Measurements from ENCODE around the gene TMEM61.
A peak's percentile ranks its signal among the peaks of the same experiment; 100 is the strongest.
"Not testable (repeated sequence)": the region's sequence is repeated elsewhere in the genome, so short reads cannot be mapped to it uniquely, and the experiment has no call there.

The TMEM61 gene

DNA sequence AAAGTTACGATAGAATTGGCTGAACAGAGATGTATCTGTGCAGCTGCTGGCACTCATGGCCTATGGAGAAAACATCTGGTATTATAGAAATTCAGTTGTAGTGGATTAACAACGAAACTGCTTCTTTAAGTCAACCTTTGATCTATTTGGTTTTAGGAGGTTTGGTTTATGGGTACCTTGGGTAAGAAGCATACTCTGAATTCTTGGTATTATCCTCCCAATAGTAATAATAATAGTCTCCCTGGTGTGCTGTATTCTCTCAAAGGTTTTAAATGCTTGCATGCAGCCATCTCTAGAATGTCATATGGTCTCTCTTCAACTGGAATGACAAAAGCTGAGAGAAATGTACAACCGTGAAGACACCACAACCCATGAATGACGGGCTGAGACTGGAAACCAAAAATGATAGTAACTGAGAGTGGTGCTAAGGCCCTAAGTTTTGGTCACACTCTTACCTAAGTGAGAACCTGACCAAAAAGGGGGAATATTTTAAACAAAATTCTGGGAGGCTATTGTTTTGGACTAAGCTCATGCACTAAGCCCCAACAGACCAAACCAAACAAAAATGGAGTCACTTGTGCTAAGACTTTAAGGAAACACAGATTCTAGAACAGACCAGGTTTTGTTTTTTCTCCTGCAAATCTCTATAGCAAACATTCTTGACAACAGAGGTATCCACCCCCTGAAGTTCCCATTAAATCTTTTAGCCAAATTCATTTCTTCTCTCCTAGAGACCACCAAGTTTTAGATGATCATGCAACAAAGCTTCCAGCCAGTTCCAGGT is 17.6 kb upstream of the TMEM61 start:
- DNase-seq = no peak

DNA sequence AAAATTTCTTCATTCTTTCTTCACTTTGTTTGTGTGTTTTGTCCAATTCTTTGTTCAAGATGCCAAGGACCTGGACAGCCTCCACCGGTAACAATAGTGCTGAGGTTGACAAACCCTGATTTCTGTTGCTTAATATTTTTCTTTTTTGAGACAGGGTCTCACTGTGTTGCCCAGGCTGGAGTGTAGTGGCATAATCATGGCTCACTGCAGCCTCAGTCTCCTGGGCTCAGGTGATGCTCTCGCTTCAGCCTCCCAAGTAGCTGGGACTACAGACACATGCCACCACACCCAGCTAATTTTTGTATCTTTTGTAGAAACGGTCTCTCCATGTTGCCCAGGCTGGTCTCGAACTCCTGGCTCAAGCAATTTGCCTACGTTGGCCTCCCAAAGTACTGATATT is 16.6 kb upstream of the TMEM61 start:
- not testable (repeated sequence) for DNase-seq

DNA sequence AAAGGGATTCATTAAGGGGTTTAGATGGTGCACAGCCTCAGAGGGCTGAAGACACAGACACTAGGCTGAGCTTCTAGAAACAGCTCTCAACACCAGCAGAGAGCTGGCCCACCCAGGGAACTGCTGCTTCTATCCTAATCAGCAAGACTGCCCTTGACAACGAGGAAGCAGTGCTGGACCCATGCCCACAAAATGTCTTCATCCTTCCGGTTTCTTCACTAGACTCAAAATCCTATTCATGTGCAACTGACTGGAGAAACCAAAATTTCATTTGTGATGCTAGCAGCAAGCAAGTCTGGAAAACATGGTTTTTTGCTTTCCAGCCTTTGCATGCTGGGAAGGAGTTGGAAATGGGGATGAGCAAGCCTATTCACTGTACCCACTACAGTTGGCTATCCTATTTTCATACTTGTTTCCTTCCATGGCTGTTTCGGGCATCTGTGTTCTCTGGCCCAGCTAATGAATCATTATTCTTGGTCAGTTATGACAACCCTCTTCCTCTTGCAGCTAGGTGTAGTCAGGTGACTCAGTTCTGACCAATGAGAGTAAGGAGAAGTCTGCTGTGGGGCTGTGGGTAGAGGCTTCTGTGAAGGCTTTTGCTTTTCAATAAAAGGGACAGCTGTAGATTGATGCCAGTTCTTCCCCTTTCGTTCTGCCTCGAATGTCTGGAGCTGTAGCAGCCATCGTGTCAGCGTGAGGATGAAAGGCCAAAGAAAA is 14.6 kb upstream of the TMEM61 start:
- peak; percentile 82 to 92 (median 89) for DNase-seq

DNA sequence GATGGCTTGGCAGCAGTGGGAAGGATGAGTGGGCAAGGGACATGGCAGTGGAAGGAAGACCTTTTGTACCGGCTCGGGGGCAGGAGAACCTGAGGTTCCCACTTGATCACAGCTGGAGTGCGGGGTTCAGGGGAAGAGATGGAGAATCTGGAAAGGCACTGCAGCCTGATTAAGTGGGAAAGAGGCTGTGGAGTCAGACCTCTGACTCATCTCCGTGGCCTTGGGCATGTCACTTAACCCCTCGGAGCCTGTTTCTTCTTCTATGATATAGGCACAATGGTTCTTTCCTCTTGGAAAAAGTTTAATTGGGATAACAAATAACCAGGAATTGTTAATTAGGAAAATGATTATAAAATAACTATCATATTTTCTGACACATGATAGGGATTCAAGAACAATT is 13.1 kb upstream of the TMEM61 start:
- DNase-seq = peak; percentile 51 to 67 (median 51)

DNA sequence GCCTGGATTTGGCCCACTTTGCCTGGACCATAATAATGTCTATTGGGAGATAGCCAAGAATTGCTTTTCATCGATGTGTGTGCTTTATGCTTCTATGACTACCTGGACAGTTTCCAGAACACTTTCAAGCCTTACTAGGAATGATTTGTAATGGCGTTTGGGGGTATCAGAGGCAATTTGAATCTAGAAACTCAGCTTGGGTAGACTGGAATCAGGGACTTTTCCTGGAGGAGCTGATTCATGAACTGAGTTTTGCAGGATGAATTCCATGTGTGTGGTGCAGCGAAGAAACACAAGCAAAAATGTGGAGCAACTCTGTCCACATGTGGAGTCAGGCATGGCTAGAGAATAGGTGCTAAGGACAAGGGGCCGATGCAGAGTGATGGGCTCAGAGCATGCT is 11.9 kb upstream of the TMEM61 start:
- no peak for DNase-seq

DNA sequence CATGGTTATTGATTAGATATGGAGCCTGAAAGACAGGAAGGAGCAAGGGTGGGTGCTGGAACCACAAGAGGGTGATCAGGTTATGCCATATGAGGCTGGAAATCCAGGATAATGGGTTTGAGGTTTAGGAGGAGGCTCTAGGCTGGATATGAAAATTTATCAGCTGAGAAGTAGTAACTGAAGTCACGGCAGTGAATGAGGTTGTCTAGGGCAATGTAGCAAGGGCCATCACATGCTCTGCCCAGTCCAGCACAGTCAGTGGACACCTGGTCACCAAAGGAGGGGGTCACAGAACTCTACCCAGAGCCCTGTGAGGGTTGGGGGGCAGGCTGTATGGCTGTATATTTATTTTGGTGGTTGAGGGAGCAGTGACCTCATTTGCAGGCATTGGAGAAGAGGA is 10.5 kb upstream of the TMEM61 start:
- no peak for DNase-seq

DNA sequence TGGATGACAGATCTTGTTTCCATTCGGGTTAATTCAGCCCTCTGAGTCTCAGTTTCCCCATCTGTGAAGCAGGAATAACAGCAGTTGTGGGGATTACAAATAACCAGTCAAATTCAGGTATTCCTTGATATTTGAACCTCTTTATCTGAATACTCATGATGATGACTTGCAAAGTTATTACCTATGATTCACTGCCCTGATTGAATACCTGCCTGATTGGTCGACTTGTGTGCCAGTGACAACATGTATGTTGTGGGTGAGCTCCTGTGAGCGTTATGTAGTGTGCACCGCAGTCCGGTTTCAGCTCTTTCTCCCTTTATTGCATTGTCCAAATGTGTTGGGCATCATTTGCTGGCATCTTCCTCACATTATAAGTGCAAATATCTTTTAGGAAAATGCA is 9.5 kb upstream of the TMEM61 start:
- DNase-seq = no peak

DNA sequence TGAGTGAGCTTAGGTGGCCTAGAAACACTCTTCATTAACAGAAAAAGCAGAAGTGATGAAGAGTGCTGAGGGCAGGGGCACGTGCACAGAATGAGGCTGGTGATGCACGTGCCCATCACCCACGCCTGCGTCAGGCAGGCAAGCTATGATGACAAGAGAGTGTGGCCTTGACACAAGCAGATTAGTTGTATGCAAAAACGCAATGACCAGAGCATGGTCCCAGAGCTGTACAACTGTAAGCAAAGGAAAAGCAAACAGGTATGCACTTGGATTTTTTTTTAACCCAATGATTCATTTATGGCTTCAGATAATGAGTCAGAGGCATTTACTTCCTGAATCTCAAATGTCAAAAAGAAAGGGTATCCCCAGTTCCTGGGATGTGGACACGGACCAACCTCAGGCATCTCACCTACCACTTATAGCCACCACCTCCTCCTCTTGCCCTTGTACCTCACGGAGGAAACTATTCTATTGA is 9.1 kb upstream of the TMEM61 start:
- DNase-seq = peak; percentile 49 to 76 (median 69)

DNA sequence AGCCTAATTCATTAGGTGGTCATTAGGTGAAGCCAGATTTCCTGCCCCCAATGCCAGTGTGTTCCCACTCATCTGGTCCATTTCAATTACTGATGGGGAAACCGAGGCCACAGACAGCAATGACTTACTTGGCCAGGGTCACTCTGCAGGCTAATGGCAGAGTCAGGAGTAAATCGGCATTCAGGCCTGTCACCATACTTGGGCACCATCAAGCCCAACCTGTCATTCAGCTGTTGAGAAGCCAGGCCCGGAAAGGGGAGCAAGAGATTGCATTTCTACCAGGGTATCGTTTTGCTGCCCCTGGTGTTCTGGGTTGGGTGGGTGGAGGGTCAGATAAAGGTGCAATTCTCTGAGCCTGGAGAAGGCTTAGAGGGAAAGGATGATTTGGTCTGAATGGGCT is 8.0 kb upstream of the TMEM61 start:
- DNase-seq = no peak

DNA sequence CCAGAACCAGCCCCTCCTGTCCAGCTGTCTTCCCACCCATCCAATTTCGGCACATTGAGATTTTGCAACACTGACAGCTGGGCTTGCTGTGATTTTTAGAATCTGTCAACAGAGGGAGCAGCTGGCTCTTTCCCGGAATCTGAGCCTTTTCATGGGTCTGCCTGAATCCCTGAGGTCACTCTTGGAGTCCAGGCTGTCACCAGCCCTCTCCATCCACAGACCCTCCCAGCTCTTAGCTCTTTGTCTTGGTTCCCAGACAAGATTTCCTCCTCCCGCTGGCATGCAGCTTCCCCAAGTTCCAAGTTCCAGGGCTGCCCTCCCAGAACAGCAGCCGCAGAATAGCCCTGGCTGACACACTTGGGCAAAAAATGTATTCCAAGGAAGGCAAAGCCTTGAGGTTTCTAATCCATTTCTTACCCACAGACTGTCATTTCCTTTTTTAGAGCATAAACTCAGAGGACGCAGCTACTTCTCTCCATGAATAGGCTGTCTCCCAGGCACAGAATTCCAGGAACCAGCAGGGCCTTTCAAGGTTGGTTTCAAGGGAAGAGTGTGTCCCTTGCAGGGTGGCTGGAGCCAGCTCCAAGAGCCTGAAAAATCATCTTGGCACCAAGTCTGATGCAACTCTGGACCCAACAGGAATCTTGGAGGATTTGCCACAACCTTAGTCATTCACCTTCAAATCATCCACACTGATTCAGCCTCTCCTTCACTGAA is 7.1 kb upstream of the TMEM61 start:
- peak; percentile 34 to 54 (median 48) for DNase-seq

DNA sequence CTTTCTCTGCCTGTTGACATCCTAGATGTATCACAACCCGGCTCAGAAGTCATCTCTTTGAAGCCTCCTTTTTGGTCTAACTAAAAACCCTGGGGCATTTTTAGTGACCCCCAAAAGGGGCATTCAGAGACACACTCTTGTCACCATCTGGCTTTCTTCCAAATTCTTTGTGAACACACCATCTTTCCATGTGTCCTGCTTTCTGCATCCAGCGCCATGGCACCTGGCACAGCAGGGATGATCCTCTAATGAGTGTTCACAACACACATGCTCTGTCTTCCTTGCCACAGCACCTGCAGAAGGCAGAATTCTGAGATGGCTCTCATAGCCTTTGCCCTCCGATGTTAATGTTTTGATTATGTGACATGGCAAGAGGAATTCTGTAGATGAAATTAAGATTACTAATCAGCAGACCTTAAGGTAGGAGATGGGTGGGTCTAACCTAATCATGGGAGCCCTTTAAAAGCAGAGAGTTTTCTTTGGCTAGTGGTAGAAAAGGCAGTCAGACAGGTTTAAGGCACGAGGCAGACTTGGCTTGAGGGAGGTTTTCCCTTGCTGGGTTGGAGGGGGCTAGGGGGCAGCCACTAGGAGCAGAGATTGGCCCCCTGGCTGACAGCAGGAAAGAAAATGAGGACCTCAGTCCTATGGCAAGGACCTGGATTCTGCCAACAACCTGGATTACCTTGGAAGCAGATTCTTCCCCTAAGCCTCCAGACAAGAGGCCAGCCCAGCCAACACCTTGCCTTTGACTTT is 4.9 kb upstream of the TMEM61 start:
- DNase-seq = no peak

DNA sequence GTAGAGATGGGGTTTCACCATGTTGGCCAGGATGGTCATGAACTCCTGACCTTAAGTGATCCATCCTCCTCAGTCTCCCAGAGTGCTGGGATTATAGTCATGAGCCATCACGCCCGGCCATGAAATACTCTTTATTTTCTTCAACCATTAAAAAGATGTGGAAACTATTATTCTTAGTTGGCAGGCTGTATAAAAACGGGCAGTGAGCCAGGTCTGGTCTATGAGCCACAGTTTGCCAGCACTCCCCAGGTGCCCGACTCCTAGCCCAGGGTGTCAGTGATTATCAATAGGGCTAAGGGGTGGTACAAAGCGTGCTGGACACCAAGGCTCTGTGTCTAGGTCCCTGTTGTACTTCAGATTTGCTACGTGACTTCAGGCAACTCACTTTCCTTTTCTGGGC is 3.7 kb upstream of the TMEM61 start:
- no peak for DNase-seq

DNA sequence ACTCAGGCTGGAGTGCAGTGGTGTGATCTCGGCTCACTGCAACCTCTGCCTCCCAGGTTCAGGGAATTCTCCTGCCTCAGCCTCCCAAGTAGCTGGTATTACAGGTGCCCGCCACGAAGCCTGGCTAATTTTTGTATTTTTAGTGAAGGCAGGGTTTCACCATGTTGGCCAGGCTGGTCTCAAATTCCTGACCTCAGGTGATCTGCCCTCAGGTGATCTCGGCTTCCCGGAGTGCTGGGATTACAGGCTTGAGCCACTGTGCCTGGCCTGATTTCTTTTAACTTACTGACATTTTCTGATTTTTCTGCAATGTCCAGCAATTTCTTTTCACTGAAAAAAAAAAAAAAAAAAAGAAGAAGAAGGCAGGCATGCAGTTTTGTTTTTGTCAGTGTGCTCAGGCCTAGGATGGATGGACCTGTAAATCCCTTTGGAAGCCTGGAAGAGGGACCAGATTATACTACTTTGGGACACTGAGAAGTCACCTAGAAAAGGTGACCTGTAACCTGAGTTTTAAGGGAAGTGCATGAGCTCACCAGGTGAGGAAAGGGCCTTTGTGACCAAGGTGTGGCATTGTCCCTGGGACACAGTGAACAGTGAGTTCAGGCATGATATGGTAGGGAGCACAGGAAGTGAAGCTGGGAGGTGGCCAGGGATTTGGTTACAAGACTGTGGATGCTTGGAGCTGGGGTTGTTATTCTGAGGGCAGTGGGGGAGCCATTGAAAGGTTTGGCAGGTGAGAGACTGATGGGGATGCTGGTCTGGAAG is 2.7 kb upstream of the TMEM61 start:
- no peak for DNase-seq

DNA sequence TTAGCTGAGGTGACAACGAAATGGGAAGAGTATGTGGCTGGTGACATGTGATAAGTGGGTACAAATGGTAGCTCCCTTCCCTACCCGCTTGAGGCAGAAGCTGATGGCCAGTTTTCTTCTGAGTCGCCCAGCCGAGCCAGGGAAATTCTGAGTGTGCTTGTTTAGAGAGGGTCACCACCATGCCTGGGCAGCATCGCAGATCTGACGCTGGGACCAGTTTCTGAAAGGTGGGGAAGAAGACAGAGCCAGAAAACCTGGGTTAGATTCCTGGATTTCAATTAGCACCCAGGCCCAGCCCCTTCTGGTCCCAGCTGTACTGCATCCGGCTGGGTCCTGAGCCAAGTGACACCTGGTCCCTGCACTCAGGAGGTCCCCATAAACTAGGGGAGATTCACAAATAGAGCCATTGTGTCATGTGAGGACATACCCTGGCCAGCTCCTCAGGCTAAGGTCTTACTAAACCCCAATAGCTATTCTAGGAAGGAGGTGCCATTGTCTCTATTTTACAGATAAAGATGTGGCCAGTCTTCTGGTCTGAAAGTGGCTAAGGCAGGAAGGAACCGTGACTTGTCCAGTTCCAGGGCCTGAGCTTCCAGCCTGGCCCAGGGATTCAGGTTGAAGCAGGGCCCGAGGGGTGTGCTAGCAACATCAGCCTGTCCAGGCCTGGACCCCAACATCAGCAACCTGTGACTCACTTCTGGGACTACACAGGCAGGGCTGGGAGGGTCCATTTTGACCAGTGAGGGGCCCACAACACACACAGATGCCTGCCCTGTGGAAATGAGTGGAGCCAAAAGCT is 1.7 kb upstream of the TMEM61 start:
- no peak for DNase-seq

DNA sequence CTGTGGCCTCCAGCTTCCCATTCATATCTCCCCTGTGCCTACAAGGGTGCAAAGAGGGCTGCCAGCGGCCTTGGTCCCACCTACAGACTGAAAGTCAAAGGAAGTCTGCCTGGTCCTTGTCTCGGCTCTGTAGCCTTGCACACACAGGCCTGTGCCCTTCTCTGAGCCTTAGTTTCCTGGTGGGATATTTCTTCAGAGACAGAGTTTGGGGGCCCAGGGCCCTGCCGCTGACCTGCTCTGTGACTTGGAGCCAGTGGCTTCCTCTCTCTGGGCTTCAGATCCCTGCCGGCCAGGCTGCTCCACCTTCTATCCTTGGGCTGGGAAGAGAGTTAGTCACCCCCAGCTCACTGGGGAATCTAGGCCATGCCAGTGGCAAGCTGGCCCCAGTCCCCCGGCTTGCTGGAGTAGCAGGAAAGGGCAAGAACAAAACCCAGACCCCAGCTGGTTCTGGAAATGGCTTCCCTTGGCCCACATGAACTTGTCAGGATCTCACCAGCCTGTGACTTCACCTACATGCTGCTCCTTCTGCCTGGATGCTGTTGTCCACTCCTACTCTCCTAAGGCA is 1.0 kb upstream of the TMEM61 start:
- no peak for DNase-seq

DNA sequence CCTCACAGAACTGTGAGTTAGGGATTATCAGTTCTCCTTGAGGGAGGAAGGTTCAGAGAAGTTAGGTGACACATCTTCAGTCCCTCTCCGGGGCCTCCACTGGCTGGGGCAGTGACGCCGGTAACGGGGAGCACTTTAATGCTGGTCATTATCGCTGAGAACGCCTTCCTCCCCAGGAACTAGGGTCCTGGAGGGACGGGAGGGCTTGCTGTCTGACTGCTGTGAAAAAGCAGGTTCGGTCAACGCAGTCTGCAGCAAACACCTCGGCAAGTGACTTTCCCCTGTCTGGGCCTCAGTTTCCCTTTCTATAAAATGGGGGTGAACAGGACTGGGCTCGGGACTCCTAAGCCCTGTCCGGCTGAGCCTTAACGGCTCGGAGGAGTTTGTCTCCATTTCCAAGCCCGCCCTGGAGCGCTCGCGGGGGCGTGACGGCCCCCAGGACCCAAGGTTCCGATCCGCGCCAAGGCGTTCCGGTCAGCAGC is 341 bp upstream of the TMEM61 start:
- no peak for DNase-seq

DNA sequence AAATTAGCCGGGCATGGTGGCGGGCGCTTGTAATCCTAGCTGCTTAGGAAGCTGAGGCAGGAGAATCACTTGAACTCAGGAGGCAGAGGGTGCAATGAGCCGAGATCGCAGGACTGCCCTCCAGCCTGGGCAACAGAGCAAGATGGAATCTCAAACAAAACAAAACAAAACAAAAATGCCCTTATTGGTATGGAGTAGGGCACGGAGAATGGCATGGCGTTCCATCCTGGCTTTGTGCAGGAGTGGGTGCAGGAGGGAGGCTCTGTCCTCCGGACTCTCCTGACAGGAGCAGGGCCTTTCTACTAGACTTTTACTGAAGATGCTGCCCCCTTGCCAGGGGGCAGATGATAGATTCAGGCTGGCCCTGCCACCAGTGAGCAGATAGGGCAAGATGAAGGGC is 1.0 kb downstream of the TMEM61 start:
- DNase-seq = no peak

DNA sequence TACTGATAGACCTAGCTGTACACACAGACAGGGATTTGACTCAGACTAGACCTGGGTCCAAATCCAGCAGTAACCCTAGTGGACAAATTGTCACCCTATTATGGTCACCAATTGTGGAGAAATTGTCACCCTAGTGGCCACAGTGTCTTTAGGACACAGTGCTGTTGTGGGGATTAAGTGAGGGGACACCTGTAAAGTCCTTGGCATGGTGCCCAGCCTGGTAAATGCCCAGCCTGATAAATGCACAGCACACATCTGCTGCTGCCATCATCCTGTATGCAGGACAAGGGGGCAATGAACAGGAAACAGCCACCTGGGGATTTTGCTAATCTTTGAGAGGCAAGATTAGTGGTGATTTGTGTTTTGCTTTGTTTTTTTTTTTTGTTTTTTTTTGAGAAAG is 2.3 kb downstream of the TMEM61 start:
- DNase-seq = no peak

DNA sequence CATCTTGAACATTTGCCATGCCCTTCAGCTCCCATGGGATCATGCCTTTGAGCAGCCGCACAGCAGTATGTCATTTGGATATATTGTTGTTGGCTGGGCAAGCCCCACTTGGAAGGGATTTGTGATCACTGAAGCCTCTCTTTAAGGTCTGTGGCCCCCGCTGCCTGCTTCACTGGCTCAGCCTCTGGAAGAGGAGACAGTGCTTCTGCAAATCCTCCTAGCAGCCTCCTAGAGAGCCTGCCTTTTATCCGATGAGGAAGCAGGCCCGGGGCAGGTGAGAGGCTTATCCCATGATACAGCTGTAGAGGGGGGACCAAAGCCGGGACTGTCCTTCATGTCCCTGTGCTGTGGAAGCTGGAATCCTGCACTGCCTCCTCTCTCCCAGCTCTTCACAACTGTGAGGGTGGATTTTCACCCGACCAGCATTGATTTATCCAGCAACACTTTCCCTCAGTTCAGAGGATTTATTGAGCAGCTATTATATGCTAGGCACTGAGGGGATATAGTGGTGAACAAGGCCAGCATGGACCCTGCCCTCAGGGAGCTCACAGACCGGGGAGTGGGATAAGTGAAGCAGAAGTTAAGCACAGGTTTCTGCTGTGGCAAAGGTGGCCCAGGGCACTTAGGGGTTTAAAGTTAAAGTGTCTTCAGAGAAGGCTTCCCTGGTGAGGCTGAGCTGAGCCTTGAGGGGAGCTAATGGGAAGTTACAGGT is 3.9 kb downstream of the TMEM61 start:
- no peak for DNase-seq

DNA sequence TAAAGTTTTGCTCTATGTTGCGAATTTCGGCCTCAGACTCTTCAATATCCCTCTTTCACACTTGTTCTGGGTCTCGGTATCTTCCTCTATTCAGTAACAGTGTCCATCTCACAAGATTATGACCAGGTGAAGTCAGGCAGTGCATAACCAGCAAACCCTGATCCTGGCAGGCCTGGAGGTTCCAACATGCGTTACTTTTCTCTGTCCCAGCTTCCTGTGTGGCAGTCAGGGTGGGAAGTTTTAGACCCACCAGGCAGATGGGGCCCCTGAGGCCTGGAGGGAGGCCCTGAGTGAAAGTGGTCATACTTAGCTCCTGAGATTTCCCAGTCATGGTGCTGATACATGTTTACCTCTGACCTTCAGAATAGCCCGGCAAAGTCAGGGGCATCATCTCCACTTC is 5.1 kb downstream of the TMEM61 start:
- DNase-seq = no peak

Data from suppressor macrophage treated with lipopolysaccharide for 1 hour (primary cell).